ENCODE data around the gene KIF16B. TPM values are rescaled to one million over a fixed set of nuclear protein-coding genes. Genes with fewer than 3 reads are reported as not detected.

KIF16B gene
- total RNA-seq, 1 donor from 2014 or later: 17.8 TPM

DNA sequence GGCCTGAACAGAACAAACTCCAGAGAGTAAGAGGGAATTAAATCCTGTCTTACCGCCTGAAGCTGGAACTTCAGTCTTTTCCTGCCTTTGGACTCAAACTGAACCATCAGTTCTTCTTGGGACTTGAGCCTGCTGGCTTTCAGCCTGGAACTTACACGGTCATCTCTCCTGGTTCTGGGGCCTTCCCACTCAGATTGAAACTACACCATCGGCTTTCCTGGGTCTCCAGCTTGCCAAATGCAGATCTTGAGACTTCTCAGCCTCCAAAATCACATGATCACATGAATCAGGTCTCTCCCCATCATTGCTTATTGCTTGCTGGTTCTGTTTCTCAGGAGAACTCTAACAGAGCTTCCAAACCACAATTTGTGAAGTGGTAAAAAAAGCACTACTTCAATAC lies 276.3 kb downstream of the KIF16B start:
- ATAC-seq: no peak
- no peak for DNase-seq
- intact Hi-C loops (cut with micrococcal nuclease): no loop called here

DNA sequence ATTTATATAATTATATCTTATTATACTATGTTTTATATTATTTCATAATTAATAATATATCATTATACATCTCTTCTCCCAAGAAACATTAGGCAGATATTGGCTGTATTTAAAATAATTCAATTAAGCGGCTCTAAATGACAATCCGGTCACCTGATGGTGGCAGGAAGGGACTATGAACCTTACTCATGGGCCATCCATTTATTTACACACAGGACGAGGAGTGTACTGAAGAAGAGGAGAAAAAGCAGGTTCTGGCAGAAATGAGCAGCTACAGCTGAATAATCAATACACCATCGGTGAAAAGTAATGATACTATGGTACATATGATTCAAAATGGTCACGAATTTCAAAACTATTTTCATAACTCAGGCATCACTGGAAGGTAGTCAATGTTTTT lies 277.7 kb downstream of the KIF16B start:
- ATAC-seq (no peak), DNase-seq (no peak)
- intact Hi-C loops (cut with micrococcal nuclease): no loop called here

GRCh38 chr20:16293590-16293989 lies 279.7 kb downstream of the KIF16B start:
- DNase-seq (no peak), ATAC-seq (no peak)
- intact Hi-C loops (cut with micrococcal nuclease): no loop called here

GRCh38 chr20:16292226-16292880 lies 280.9 kb downstream of the KIF16B start:
- DNase-seq (no peak), ATAC-seq (no peak)
- intact Hi-C loops (cut with micrococcal nuclease): no loop called here

DNA sequence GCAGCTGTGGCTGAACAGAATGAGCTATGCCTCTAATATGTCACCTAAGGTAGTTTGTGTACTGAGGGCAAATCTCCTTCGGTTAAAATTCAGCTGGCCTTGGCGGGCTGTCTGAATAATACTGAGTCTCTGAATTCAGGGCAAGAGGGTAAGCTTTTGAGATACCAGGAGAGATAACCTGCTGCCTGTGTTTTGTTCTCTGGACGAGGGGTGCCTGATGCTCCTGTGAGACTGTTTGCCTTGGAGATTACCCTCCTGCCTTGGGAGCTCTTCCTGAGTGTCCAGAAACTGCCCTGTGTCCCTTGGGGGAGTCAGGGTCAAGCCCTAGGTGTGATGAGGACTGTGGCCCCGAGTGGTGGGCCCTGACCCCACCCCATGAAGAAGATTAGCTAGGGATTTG lies 282.9 kb downstream of the KIF16B start:
- DNase-seq (no peak), ATAC-seq (no peak)
- intact Hi-C loops (cut with micrococcal nuclease): no loop called here

DNA sequence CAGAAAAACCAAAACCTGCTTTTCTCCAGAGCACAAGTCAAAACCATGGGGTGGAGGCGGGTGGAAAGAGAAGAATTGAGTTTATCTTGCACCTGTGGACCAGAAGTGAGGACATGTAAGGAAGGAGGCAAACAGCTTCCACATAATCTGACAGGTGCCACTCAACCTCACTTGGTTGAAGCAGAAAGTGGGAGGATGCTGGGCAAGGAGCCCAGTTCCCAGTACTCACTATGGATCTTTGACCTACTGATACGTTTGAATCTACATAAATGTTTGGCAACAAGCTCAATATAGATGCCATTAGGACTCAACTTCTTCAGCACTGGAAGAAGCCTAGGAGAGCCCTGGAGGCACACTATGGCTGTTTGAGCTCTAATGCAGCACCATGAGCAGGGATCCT lies 285.5 kb downstream of the KIF16B start:
- DNase-seq (no peak), ATAC-seq (no peak)
- intact Hi-C loops (cut with micrococcal nuclease): no loop called here

DNA sequence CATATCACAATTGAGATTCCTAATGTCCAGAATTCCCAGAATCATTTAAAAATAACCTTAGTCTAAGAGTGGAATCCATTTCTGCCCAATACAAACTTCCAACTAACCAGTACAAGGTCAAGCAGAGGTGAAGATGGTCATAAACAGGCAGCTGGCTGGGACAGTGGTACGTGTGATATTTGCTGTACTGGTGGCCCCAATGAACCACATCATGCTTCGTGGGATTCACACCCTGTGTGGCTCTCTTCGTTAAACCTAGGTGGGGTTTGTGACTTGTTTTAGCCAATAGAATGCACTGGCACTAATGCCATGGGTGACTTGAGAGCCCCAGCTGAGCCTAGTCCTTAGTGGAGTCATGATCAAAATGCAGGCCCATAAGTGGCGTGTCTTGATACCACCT lies 286.6 kb downstream of the KIF16B start:
- intact Hi-C loops (cut with micrococcal nuclease): no loop called here
- no peak for ATAC-seq
- no peak for DNase-seq

DNA sequence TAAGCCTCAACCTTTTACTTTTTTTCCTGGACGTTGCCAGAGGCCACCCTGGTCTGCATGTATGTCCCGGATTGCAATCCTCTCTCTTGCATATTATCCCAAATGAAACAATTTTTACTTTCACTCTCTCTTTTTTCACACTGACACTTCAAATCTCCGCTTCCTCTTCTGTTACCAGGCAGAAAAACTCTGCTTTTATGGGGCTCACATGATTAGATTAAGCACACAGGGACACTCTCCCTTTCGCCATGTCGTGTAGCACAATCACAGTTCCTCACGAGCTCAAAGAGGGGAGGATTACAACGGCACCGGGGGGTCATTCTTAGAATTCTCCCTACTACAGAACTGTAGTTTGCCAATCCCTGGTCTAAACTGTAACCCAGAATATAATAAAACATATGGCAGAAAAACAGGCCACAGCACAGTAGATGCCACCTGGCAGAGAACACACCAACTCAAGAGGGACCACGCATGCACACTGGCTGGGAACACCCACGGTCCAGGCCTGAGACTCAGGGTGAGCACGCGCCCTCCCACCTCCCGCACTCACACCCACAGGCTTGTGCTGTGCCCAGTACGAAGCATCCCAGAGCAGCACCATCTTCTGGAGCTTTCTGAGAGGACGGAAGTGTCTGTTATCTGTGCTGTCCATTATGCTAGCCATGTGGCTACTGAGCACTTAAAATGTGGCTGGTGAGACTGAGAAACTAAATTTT lies 288.7 kb downstream of the KIF16B start:
- intact Hi-C loops (cut with micrococcal nuclease): no loop called here
- ATAC-seq (no peak), DNase-seq (no peak)

- ATAC-seq: peak; percentile 25
- intact Hi-C loops (cut with micrococcal nuclease): no loop called here
- DNase-seq: no peak
These were observed 289.3 kb downstream of the KIF16B start for GRCh38 chr20:16283978-16284377.

GRCh38 chr20:16283307-16283706 lies 289.9 kb downstream of the KIF16B start:
- DNase-seq: no peak
- no peak for ATAC-seq
- intact Hi-C loops (cut with micrococcal nuclease): no loop called here

GRCh38 chr20:16280219-16280618 lies 293.0 kb downstream of the KIF16B start:
- intact Hi-C loops (cut with micrococcal nuclease): no loop called here
- ATAC-seq: no peak
- DNase-seq: no peak

- ATAC-seq: no peak
- intact Hi-C loops (cut with micrococcal nuclease): no loop called here
- no peak for DNase-seq
These were observed 293.9 kb downstream of the KIF16B start for GRCh38 chr20:16279320-16279719.

- intact Hi-C loops (cut with micrococcal nuclease): no loop called here
- DNase-seq: no peak
- ATAC-seq: no peak
These were observed 299.3 kb downstream of the KIF16B start for GRCh38 chr20:16273812-16274555.

GRCh38 chr20:16272780-16273360 lies 300.4 kb downstream of the KIF16B start:
- no peak for ATAC-seq
- intact Hi-C loops (cut with micrococcal nuclease): no loop called here
- DNase-seq: no peak

GRCh38 chr20:16271450-16271849 lies 301.8 kb downstream of the KIF16B start:
- intact Hi-C loops (cut with micrococcal nuclease): no loop called here
- no peak for DNase-seq
- ATAC-seq: no peak

DNA sequence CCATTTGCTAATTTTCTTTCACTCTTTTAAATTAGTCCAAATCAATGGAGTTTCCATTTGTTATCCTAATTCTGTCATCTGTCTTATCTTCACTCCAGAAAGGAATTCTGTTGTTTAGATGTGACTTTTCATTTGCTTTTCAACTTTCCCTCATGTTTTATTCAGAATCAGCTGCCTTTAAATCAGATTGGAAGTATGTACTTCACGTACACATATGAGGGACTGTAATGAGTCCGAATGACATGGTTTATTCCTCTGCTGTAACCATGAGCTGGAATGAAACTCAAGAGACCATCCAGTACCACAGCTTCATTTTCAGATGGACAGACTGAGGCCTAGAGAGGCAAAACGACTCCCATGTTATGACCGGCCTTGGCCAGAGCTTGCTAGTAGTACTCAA lies 302.3 kb downstream of the KIF16B start:
- ATAC-seq (no peak), DNase-seq (no peak)
- intact Hi-C loops (cut with micrococcal nuclease): no loop called here

- ATAC-seq (no peak), DNase-seq (no peak)
- intact Hi-C loops (cut with micrococcal nuclease): no loop called here
These were observed 302.8 kb downstream of the KIF16B start for GRCh38 chr20:16270314-16270931.

DNA sequence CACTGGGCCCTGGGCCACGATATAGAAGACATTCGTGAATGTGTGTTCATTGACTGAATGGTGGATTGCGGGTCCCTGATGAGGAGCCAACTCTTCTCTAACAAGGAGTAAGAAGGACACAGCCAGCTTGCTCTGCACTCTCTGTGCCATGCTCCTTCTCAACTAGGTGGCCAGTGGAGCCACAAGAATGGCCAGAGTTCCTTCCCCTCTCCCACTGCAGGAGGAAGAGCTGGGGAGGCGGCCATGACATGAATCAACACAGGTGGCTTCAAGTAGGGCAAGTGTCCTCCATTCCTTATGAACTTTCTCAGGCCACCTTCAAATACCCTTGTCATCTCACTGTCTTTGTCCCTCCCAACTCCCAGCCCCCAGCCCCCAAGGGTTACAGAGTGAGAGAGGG lies 305.7 kb downstream of the KIF16B start:
- DNase-seq: no peak
- ATAC-seq: no peak
- intact Hi-C loops (cut with micrococcal nuclease): no loop called here

- DNase-seq: no peak
- no peak for ATAC-seq
- intact Hi-C loops (cut with micrococcal nuclease): no loop called here
These were observed 307.9 kb downstream of the KIF16B start for GRCh38 chr20:16265334-16265733.

GRCh38 chr20:16263582-16263981 lies 309.7 kb downstream of the KIF16B start:
- DNase-seq: no peak
- peak; percentile 40 for ATAC-seq
- intact Hi-C loops (cut with micrococcal nuclease): no loop called here
